HG03342 (cell line): ENCODE measurements around the gene COL4A2.
"Not testable (repeated sequence)": the region's sequence is repeated elsewhere in the genome, so short reads cannot be mapped to it uniquely, and the experiment has no call there.

ENCODE experiments used
- ATAC-seq: cut with Tn5 transposase; IDR thresholded peaks from one replicate; pipeline ENCODE4 v1.9.1; 2021; ENCODE audit warnings: mild to moderate bottlenecking, moderate library complexity; ENCODE audit not compliant: unreplicated experiment

The COL4A2 gene

DNA sequence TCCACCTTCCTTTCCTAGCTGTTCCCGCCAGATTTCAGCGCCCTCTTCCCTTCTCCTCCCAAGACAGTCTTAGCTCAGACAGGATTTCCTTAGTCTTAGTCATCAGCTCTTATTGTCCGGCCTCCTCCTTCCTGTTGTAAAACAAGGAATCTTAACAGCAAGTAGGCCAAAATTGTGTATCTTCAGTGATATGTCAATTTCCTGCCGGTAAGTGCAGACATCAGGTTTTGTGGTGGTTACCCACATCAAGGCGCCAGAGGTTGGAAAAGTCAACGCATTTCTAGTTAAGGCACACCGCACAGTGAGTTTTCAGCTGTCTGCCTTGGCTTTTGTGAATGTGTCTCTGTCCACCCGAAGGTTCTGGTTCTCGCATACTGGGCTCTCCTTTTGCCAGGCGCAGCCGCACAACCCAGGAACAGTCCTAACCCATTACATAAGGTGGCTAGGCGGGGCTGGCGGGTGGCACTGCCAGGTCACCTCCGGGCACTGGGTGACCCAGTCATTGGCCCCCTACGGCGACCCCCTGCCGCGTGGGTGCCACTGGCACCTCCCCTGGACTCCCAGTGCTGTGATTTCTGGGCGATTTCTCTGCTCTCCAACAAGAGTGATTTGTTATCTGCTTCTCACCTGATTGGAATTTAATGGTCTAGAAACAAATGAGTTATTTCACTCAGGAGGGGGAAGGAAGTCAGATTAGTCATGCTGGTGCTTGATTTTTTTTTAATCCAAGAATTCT, 12.9 kb downstream of the COL4A2 start:
- ATAC-seq: no peak

DNA sequence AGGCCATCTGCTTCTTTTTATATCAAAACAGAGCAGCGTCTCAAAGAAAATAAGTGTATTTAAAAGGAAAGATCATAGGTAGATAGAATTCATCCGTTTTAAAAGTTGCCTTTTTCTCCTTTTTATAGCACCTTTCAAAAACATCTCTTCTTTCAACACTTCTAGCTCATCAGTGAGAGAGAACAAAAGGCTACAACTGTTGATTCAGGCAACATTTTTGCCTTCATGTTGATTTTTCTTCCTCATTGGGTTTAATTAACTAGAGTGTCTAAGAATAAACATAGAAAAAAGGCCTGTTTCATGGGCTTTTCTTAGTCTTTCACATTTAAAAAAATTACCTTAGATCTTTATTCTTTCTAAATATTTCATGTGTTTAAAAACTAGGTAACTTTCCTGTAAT, 13.6 kb downstream of the COL4A2 start:
- ATAC-seq: no peak

DNA sequence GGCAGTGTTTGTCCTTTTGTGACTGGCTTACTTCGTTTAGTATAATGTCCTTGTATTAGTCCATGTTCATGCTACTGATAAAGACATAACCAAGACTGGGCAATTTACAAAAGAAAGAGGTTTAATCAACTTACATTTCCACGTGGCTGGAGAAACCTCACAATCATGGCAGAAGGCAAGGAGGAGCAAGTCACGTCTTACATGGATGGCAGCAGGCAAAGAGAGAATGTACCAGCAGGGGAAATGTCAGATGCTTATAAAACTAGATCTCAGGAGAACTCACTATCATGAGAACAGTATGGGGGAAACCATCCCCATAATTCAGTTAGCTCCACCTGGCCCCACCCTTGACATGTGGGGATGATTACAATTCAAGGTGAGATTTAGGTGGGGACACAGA, 14.5 kb downstream of the COL4A2 start:
- ATAC-seq: not testable (repeated sequence)

DNA sequence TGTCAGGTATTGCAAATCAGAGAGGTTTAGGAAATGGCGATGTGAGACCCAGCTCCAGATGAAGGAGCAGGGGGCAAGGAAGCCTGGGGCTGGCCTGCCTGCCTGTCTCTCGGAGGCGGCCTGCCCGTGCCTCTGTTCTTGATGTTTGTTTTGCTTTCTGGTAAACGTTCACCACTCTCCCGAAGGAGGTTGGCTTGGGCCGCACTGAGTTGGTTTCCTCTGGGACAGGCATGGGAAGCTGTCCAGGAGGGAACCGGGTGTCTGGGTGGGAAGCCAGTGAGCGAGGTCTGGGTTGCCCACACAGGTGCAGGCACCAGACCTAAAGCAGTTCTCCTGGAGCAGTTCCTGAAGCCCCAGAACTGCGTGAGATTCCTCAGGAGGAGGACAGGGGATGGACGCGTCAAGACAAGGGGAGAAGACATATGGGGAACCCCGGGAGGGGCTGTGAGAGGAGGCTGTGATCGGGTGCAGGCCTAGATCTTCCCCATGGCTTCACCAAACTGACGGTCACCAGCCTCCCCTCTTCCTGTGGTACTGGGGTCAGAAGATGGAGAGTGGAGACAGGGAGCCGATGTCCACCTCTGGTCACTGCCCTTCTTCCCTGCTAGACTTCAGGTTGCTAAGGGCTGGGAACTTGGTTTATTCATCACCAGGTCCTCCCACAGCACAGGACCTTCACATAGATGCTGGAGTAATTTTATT, 15.2 kb downstream of the COL4A2 start:
- ATAC-seq: no peak

DNA sequence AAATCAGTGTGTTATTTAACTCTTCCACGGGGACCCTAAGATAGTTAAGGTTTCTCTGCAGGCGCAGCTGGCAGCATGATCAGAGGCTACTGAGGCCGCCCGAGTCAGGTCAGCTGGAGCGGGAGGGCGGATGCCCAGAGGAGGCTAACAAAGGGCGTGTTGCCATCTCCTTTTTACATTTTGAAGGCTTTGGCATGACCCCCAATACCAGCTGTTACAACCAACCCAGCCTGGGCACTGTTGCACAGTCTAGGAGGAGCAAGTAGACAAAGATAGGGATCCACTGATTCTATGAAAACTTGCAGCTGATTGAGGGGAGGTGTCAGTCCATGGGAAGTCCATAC, 15.7 kb downstream of the COL4A2 start:
- no peak for ATAC-seq

DNA sequence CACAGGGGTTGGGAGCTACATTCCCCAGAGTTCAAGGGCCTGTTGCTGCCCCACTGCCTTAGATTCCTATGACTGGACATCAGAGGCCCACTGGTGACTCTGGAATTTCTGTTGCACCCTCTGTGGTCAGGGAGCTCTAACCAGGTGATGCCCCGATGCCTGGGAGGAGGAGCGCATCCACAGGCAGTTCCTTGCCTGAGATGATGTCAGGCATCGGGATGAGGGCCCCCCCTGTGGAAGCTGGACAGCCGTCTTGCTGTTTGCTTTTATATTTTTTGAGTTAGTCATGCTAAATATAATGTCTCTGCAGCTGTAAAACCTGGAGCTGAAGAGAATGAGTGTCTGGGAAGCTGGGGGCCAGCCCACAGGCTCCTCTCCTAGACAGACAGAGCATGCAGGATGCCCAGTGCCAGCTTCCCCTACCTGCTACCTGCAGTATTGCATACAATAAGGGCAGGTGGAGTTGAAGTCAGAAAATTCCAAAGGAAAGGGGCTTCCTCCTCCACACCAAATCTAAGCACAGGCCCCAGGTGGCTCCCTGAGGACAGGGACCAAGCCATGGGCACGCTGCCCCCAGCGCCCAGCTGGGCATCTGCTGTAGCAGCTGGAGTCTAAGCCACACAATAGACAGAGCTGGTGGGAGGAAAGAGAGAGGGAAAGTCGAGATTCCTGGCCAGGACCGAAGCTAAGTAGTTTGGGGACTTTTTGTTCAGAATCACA, 16.2 kb downstream of the COL4A2 start:
- no peak for ATAC-seq

DNA sequence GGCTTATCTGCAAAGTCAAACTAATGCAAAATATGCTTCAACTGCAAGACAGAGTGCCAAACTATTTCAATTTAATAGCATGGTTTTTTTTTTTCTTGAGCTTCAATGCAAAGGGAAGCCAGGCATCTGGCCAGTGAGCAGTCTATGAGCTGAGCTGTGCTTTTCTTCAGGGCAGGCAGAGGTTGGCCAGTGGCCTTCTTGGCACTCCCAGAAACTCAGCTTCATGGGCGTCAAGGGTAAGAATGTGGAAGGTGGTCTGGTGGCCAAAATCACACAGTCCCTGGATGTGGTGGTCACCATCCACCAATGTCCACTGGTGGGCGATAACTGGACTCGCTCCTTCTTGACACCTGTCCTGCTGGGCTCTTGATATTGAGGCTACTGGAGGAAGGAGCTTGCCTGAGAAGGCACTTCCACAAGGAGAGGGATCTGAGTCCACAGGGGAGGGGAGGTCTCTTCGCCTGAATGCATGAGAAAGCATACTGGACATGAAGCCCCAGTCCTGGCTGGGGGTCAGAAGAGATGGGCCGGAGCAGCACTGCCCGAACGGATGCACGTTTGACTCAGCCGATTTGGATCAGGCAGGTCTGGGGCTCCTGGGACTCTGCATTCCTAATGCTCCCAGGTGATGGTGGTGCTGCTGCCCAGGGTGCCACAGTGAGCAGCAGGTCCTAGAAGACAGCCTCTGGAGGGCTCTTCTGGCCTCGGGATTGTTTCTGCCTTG, 17.1 kb downstream of the COL4A2 start:
- no peak for ATAC-seq

DNA sequence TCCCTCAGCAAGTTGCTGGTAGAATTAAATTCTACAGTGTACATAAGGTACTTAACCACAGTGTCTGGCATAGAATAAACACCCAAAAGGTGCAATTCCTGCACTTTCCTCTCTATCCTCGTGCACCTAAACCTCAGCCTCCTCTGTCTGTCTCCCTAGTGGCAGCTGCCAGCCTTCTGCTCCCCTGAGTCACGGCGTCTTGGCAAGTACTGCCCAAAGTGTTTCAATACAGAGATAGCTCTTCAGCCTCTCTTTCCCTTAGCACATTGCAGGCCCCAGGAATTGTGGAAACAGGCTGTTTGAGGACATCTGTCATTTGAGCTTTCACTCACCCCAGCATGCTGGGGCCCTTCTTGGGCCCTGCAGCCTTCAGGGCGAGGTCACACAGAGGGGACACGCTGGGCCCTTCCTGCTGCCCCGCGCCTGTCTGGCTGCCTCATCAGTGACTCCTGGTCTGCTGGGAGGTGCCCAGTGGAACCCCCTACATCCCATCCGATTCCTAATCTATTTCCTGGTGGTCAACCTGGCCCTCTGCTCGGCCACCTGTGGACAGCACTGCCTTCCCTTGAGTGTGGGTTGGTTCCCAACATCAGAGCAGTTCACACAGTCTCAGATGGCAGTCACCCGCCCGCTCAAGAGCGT, 19.3 kb downstream of the COL4A2 start:
- no peak for ATAC-seq

DNA sequence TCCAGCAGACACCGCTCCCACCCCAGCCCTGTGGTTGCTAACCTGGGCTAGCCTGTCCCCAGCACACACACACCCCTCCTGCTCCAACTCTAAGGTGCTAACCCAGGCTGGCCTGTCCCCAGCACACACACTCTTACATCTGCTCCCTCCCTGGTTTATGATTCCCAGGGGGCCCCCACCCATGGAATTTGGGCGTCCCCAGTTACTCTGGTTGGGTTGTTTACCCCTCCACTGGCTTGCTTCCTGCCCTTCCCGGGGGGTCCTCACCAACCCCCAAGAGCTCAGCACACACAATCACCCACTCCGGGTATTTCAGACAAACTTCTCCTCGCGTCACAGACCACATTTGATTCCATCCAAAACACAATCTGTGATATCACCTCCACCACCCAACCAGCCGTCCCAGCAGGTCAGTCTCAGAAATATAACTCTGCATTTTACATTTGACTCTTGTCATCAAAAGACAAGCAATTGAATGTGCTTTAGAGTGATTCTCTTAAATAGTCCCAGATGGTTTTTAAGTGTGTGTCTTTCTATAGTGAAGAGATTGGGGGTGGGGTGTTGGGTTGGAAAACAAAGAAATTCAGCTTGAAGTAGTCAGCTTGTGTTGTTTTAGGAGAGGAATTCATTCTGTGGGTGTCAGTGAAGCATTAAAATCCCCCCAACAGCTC, 20.1 kb downstream of the COL4A2 start:
- no peak for ATAC-seq

DNA sequence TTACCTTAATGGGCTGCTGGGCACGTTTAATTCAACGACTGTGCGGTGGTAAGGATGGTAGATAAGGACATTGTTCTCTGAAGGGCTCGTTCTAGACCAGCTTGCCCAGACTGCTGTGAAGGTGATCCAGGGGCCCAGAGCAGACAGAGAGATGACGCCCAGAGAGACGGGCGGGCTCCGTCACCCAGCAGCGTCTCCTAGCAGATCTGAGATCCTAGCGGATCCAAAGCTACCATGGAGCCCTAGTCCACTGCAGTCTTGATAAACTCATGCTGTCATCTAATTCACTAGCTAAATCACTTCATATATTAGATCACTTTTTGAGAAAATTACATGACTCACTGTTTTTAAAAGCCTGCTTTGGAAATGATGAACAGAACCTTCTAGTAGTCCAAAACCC, 21.5 kb downstream of the COL4A2 start:
- no peak for ATAC-seq

DNA sequence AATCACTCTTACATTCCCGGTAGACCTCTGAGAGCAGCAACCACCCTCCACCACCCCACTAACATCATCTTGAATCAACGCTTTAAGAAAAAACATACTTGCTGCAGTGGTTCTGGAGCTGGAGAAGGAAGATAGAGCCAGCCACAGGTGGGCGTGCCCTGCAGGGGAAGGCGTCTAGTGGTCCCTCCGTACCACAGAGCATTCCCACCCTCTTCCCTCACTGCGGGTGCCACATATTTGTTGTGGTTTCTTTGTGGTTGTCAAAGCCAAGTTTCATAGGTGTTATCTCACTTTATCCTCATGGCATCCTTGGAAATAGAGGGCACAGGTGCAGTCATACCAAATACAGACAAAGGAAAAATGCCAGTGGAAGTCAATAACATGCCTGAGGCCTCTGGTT, 22.2 kb downstream of the COL4A2 start:
- no peak for ATAC-seq

DNA sequence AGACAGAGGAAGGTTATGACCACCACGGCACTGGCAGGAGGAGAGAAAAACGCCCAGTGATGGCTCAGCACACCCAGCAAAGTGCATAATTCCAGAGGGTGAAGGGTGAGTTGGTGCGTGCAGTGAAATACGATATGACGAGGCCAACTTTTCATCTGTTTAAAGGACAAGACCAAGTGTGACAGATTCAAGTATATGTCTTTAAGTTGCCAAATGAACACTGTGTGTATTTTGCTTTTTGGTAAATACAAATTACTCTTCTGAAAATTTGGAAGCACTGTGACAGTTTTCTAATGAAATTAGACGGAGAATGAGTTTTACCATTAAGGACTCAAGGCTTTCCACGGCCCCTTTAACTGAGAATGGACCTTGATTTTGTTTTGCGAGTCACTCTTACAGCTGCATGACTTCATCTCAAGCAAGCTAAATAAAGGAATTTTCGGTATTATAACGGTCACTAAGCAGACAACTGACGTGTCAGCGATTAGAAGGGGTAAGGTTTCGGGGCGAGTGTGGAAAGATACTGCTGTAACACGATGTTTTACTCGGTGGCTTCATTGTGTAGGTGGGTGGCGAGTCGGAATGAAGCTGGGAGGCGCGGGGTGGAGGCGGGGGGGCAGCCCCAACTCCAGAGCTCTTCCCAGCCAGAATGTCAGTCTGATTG, 22.8 kb downstream of the COL4A2 start:
- no peak for ATAC-seq

DNA sequence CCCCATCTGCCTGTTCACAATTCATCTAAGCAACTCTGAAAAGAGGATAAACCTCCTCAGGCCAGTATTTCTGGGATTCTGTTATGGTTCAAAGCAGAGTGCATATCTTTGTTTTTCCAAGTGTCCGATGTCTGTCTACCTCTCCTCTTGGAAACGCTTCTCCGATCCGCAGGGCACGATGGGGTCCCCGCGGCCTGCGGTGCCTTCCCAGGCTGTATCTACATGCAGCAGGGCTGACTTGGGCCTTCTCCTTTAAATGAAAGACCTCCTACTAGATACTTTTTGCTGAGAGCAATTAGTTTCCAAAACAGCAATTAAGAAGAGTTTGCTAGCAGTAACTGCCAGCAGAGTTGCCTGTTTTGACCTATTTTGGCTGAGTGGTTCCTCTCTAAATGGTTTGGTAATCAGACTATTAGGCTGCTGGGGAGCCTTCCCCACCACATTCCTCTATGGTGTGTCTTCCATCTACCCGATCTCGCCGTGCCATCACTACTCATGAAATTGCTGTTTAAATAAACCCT, 23.5 kb downstream of the COL4A2 start:
- ATAC-seq: no peak

DNA sequence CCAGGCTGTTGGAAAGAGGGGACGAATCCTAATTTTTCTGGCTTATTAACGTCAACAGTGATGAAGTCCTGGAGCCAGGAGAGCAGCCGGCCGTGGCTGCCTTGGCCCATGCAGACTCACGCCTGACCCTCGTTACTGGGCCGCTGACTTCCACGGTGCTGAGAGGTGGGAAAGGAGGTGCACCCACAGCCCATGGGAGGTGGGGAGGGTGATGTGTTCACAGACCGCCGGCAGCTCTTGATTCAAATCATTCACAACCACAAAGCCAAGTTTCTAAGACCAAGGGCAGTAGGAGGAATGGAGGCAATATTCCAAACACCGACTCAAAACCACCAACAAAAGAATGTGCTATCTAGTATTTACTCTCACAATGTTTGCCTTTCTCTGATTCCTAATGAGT, 24.3 kb downstream of the COL4A2 start:
- no peak for ATAC-seq

DNA sequence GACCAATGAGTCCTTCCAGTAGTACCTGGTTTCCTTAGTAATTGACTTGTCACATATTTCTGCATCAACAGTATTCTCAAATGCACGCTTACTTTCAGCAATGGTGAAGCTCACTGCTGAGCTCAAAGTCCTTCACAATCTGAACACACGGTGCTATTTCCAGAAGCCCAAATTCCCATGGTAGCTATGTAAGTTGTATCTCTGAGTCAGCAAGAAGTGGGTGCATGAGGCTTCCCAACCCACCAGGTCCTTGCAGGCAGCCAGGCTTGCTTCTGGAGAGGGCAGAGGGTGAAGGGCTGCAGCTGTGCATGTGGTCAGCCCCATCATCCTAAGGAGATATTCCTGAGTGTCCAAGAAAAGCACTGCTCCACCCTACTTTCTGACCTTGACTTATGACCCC, 25.7 kb downstream of the COL4A2 start:
- no peak for ATAC-seq

DNA sequence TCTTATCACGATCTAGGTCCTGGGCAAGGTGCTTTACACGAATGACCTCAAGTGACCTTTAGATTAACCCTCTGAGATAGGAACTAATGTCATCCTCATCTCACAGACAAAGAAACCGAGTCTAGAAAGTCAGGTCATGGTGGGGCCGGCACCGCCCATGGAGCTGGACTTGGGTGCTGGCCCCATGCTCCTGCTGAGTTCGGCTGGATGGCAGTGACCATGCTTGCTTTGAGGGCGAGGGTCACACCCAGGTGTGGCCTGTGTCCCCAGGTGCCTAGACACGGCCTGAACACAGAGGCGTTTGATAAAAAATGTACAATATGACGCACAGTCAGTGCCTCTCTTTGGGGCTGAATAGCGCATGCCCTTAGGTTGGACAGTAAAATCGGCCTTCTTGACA, 26.8 kb downstream of the COL4A2 start:
- no peak for ATAC-seq

DNA sequence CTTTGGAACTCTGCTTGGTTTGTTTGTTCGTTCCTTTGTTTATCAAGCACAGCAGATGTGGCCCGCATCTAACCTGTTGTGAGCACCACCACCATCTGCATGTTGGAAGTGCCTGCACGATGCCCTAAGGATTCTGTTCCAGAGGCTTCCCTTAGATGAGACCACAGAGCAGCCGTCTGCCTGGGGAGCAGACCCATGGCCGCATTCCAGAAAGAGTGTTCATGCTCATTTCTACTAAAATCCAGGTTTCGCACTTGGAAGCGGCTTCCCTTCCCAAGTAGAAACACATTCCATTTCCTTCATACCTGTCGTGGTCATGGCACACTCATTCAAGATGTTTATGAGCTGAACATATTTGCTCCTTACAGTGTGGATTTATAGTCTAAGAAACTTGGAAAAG, 27.2 kb downstream of the COL4A2 start:
- no peak for ATAC-seq

DNA sequence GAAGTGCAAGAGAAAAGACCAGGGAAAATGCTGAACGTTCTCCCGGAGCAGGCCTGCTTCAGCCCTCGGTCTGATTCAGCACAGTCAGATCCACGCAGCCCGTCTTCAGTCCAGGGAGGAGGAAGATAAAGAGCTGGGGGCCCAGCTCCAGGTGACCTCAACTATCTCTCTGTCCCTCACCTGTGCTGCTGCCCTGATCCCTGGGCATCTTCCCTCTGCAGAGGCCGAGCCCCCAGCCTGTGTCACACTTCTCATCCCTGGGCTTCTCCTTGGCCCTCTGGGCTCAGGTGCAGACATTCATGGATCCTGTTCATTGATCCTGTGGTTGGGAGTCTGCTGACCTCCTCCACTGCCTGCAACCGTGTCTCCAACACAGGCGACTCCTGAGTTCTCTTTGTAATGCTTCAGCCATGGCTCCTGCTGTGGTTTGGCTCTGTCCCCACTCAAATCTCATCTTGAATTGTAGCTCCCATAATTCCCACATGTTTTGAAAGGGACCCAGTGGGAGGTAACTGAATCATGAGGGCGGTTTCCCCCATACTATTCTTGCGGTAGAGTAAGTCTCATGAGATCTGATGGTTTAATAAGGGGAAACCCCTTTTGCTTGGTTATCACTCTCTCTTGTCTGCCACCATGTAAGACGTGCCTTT, 27.9 kb downstream of the COL4A2 start:
- ATAC-seq: no peak

DNA sequence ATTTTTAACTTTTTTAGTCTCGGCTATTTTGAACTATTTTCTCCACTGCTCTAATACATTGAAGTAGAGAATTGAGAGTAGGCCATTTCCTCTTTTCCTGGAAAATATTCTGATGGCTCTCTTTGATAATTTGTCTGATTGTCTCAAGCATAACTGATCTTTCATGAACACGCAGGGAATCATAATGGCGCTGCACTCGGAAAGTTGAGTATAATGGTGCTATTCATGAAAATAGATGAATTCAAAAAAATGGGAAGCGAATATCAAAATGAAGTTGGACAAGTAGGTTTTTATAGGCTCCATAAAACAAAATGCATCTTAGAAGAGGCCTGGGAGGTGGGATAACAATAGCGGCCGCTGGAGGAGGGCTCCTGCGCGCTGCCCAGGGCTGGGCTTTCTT, 29.0 kb downstream of the COL4A2 start:
- no peak for ATAC-seq
